GM06990 (cell line): ENCODE measurements around the gene DHCR7.

Source experiments
- DNase-seq: peaks from one replicate; pipeline ENCODE4 v3.0.0-alpha.2; 2011; ENCODE audit not compliant: insufficient read length; ENCODE audit errors: extremely low read depth
- H3K27me3 ChIP-seq: replicated peaks from 2 replicates; pipeline ENCODE4 v1.6.0; 2011; ENCODE audit warnings: low read length; ENCODE audit not compliant: control insufficient read depth, insufficient read depth
- H3K36me3 ChIP-seq: 2 replicates; pipeline ENCODE4 v1.5.1; 2011; ENCODE audit warnings: low read length; ENCODE audit not compliant: control insufficient read depth, insufficient read depth
- H3K4me3 ChIP-seq: replicated peaks from 2 replicates; pipeline ENCODE4 v1.5.1; 2011; ENCODE audit warnings: low read depth, mild to moderate bottlenecking, control low read depth, low read length
- CTCF ChIP-seq: IDR thresholded peaks from 2 replicates; pipeline ENCODE4 v1.5.1; 2011; ENCODE audit warnings: low read length, control low read depth, mild to moderate bottlenecking, inconsistent platforms; ENCODE audit not compliant: insufficient read depth, poor library complexity, severe bottlenecking

Gene DHCR7

GRCh38 chr11:71443736-71444445 lies 4.3 kb downstream of the DHCR7 start:
- Histone ChIP-seq H3K36me3 (peaks cover 39% of the 10 kb centered on the region), H3K27me3 (no peaks in the 10 kb centered on the region), H3K4me3 (no peak overlapping the region)
- no peak for DNase-seq
- TF ChIP-seq CTCF = no peak

GRCh38 chr11:71442880-71443279 lies 5.3 kb downstream of the DHCR7 start:
- H3K4me3 ChIP-seq = no peak overlapping the region
- no peaks in the 10 kb centered on the region for H3K27me3 ChIP-seq
- DNase-seq = no peak
- no peak for TF ChIP-seq CTCF
- H3K36me3 ChIP-seq = peaks cover 46% of the 10 kb centered on the region

- DNase-seq = no peak
- Histone ChIP-seq H3K4me3 (no peak overlapping the region), H3K27me3 (no peaks in the 10 kb centered on the region), H3K36me3 (peaks cover 52% of the 10 kb centered on the region)
- TF ChIP-seq CTCF = no peak
Observed at GRCh38 chr11:71442123-71442522, 6.1 kb downstream of the DHCR7 start.

- peaks cover 54% of the 10 kb centered on the region for H3K36me3 ChIP-seq
- no peaks in the 10 kb centered on the region for H3K27me3 ChIP-seq
- H3K4me3 ChIP-seq = no peak overlapping the region
- no peak for DNase-seq
- no peak for TF ChIP-seq CTCF
Observed at GRCh38 chr11:71441251-71441650, 6.9 kb downstream of the DHCR7 start.

- Histone ChIP-seq H3K36me3 (peaks cover 59% of the 10 kb centered on the region), H3K27me3 (no peaks in the 10 kb centered on the region), H3K4me3 (no peak overlapping the region)
- TF ChIP-seq CTCF = no peak
- DNase-seq = no peak
Observed at GRCh38 chr11:71440021-71440755, 8.0 kb downstream of the DHCR7 start.

GRCh38 chr11:71438650-71439049 lies 9.5 kb downstream of the DHCR7 start:
- no peaks in the 10 kb centered on the region for H3K27me3 ChIP-seq
- H3K36me3 ChIP-seq = peaks cover 52% of the 10 kb centered on the region
- no peak for DNase-seq
- no peak for TF ChIP-seq CTCF
- no peak overlapping the region for H3K4me3 ChIP-seq
